Measurements from ENCODE around the gene RNGTT.

Gene RNGTT

DNA sequence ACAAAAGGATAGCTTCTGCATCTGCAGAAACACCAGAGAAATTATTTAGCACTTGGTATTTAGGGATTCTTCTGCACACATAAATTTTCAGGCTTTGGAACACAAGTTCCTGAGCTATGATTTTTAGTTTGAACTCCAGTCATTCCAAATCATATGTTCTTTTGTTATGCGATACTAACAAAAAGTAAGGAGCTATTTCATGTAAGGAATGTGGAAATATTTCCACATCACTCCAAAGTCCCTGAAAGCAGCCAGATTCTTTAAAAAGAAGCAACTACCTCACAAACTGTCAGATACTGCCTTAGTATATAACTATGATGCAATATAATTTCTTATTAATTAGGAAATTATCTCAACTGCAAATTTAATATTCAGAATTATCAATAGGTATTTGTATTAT is 106.9 kb downstream of the RNGTT start:
- no peak for TF ChIP-seq SIN3A (IDR thresholded peaks at IDR 0.05; ENCODE audit: borderline replicate concordance, insufficient read depth, low read length)
- no peak for TF ChIP-seq POLR2AphosphoS5 (IDR thresholded peaks at IDR 0.05; ENCODE audit: low read depth, low read length)
- TF ChIP-seq, protein P1, sequence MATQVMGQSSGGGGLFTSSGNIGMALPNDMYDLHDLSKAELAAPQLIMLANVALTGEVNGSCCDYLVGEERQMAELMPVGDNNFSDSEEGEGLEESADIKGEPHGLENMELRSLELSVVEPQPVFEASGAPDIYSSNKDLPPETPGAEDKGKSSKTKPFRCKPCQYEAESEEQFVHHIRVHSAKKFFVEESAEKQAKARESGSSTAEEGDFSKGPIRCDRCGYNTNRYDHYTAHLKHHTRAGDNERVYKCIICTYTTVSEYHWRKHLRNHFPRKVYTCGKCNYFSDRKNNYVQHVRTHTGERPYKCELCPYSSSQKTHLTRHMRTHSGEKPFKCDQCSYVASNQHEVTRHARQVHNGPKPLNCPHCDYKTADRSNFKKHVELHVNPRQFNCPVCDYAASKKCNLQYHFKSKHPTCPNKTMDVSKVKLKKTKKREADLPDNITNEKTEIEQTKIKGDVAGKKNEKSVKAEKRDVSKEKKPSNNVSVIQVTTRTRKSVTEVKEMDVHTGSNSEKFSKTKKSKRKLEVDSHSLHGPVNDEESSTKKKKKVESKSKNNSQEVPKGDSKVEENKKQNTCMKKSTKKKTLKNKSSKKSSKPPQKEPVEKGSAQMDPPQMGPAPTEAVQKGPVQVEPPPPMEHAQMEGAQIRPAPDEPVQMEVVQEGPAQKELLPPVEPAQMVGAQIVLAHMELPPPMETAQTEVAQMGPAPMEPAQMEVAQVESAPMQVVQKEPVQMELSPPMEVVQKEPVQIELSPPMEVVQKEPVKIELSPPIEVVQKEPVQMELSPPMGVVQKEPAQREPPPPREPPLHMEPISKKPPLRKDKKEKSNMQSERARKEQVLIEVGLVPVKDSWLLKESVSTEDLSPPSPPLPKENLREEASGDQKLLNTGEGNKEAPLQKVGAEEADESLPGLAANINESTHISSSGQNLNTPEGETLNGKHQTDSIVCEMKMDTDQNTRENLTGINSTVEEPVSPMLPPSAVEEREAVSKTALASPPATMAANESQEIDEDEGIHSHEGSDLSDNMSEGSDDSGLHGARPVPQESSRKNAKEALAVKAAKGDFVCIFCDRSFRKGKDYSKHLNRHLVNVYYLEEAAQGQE (IDR thresholded peaks at IDR 0.05; ENCODE audit: insufficient read depth in 1 of 2, low read depth in 2 of 2, low read length in 2 of 2), result no peak
- TF ChIP-seq TAF1 (IDR thresholded peaks at IDR 0.05; ENCODE audit: borderline replicate concordance, insufficient read depth, low read length), result no peak
- no peak for TF ChIP-seq FOXP2 (optimal IDR thresholded peaks at IDR 0.05; ENCODE audit: borderline replicate concordance, extremely low read depth, extremely low read length, insufficient read depth)

DNA sequence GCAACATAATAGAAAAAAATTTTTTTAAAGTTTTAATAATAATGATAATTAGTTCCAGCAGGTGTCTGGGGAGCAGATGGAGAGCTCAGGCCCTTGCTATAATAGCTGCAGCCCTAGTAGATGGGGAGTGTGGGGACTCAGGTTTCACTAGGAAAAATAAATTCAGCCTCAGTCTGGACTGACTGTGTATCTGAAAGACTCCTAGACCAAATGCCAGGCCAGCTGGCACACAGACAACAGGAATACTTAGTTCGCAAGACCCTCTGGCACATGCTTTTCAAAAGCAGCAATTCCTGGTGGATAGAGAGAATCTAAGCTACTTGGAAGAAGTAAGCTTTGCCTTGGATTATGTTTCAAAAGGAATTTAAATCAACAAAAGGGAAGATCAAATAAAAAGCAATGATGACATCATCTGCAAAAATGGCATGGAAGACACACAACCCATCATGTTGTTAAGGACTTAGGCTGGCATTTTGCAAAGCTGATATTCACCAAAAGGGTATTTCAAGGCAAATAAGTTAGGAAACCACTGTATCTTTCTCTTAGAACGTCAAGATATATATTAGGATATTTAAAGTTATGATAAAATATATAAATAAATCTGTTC is 107.8 kb downstream of the RNGTT start:
- no peak for TF ChIP-seq POLR2AphosphoS5 (IDR thresholded peaks at IDR 0.05; ENCODE audit: low read depth, low read length)
- TF ChIP-seq FOXP2 (optimal IDR thresholded peaks at IDR 0.05; ENCODE audit: borderline replicate concordance, extremely low read depth, extremely low read length, insufficient read depth), result no peak
- no peak for TF ChIP-seq SIN3A (IDR thresholded peaks at IDR 0.05; ENCODE audit: borderline replicate concordance, insufficient read depth, low read length)

DNA sequence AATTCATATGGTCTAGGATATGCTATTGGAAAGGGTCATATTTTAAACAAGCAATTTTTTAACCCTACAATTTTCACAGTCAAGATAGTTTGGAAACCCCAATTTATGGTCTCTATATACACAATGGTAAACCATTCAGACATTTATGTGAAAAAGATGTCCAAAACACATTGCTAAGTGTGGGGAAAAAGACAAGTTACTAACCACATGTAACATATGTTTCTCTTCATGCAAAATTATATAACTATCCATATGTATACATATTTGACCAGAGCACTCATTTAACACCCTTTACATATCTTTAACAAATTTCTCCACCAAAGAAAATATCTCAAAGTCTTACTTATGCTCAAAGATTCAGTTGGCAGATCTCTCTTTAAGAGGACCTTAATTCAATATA is 110.6 kb downstream of the RNGTT start:
- TF ChIP-seq FOXP2 (optimal IDR thresholded peaks at IDR 0.05; ENCODE audit: borderline replicate concordance, extremely low read depth, extremely low read length, insufficient read depth), result no peak
- TF ChIP-seq, protein P1 (IDR thresholded peaks at IDR 0.05; ENCODE audit: insufficient read depth in 1 of 2, low read depth in 2 of 2, low read length in 2 of 2), result no peak
- no peak for TF ChIP-seq TAF1 (IDR thresholded peaks at IDR 0.05; ENCODE audit: borderline replicate concordance, insufficient read depth, low read length)
- TF ChIP-seq POLR2AphosphoS5 (IDR thresholded peaks at IDR 0.05; ENCODE audit: low read depth, low read length), result no peak
- TF ChIP-seq SIN3A (IDR thresholded peaks at IDR 0.05; ENCODE audit: borderline replicate concordance, insufficient read depth, low read length), result no peak

- TF ChIP-seq, protein P1 (IDR thresholded peaks at IDR 0.05; ENCODE audit: insufficient read depth in 1 of 2, low read depth in 2 of 2, low read length in 2 of 2), result no peak
- TF ChIP-seq TAF1 (IDR thresholded peaks at IDR 0.05; ENCODE audit: borderline replicate concordance, insufficient read depth, low read length), result no peak
- no peak for TF ChIP-seq POLR2AphosphoS5 (IDR thresholded peaks at IDR 0.05; ENCODE audit: low read depth, low read length)
- TF ChIP-seq FOXP2 (optimal IDR thresholded peaks at IDR 0.05; ENCODE audit: borderline replicate concordance, extremely low read depth, extremely low read length, insufficient read depth), result no peak
- no peak for TF ChIP-seq SIN3A (IDR thresholded peaks at IDR 0.05; ENCODE audit: borderline replicate concordance, insufficient read depth, low read length)
Observed at GRCh38 chr6:88852000-88852399, 111.4 kb downstream of the RNGTT start.

- TF ChIP-seq, protein P1 (IDR thresholded peaks at IDR 0.05; ENCODE audit: insufficient read depth in 1 of 2, low read depth in 2 of 2, low read length in 2 of 2), result no peak
Observed at GRCh38 chr6:88848870-88849269, 114.5 kb downstream of the RNGTT start.
